Measurements from ENCODE around the gene NHLH1.
"Not testable (repeated sequence)": the region's sequence is repeated elsewhere in the genome, so short reads cannot be mapped to it uniquely, and the experiment has no call there.

- not testable (repeated sequence) for TF ChIP-seq EZH2 (IDR thresholded peaks at IDR 0.05; ENCODE audit: low read depth)
- TF ChIP-seq, protein P1, sequence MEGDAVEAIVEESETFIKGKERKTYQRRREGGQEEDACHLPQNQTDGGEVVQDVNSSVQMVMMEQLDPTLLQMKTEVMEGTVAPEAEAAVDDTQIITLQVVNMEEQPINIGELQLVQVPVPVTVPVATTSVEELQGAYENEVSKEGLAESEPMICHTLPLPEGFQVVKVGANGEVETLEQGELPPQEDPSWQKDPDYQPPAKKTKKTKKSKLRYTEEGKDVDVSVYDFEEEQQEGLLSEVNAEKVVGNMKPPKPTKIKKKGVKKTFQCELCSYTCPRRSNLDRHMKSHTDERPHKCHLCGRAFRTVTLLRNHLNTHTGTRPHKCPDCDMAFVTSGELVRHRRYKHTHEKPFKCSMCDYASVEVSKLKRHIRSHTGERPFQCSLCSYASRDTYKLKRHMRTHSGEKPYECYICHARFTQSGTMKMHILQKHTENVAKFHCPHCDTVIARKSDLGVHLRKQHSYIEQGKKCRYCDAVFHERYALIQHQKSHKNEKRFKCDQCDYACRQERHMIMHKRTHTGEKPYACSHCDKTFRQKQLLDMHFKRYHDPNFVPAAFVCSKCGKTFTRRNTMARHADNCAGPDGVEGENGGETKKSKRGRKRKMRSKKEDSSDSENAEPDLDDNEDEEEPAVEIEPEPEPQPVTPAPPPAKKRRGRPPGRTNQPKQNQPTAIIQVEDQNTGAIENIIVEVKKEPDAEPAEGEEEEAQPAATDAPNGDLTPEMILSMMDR (conservative IDR thresholded peaks at IDR 0.05), result not testable (repeated sequence)
Measured at GRCh38 chr1:160384812-160385211, 17.9 kb downstream of the NHLH1 start.

Measured in PC-9 (cell line).